HG02571 (cell line): ENCODE data around the gene LRP5.
"Not testable (repeated sequence)": the region's sequence is repeated elsewhere in the genome, so short reads cannot be mapped to it uniquely, and the experiment has no call there.

Experiments
- ATAC-seq: cut with Tn5 transposase; IDR thresholded peaks from one replicate; pipeline ENCODE4 v1.9.1; 2021; ENCODE audit warnings: mild to moderate bottlenecking, moderate library complexity; ENCODE audit not compliant: unreplicated experiment

The LRP5 gene

GRCh38 chr11:68459886-68460740 lies 147.7 kb downstream of the LRP5 start:
- peak; percentile 79 for ATAC-seq

- ATAC-seq: peak; percentile 32
These were observed 148.6 kb downstream of the LRP5 start, which contains the start of gene PPP6R3 for GRCh38 chr11:68460741-68461574. Gene PPP6R3, plus strand, starts transcription at chr11:68460752. Its CDS starts 76,913 bp downstream, at chr11:68537665.

GRCh38 chr11:68461575-68461917 lies 149.2 kb downstream of the LRP5 start:
- no peak for ATAC-seq

GRCh38 chr11:68463714-68464113 lies 151.3 kb downstream of the LRP5 start:
- ATAC-seq: no peak

- ATAC-seq: no peak
These were observed 154.9 kb downstream of the LRP5 start for GRCh38 chr11:68467201-68467834.

GRCh38 chr11:68468217-68468828 lies 155.9 kb downstream of the LRP5 start:
- ATAC-seq: no peak

GRCh38 chr11:68469122-68469521 lies 156.7 kb downstream of the LRP5 start:
- no peak for ATAC-seq

- no peak for ATAC-seq
These were observed 157.3 kb downstream of the LRP5 start for GRCh38 chr11:68469642-68470041.

GRCh38 chr11:68470304-68470811 lies 158.0 kb downstream of the LRP5 start:
- ATAC-seq: no peak

GRCh38 chr11:68471360-68472340 lies 159.3 kb downstream of the LRP5 start:
- ATAC-seq: no peak

GRCh38 chr11:68472778-68473177 lies 160.4 kb downstream of the LRP5 start:
- no peak for ATAC-seq

GRCh38 chr11:68473693-68474092 lies 161.3 kb downstream of the LRP5 start:
- no peak for ATAC-seq

- not testable (repeated sequence) for ATAC-seq
These were observed 163.2 kb downstream of the LRP5 start for GRCh38 chr11:68475626-68476025.

GRCh38 chr11:68479390-68479789 lies 167.0 kb downstream of the LRP5 start:
- no peak for ATAC-seq

- no peak for ATAC-seq
These were observed 167.8 kb downstream of the LRP5 start for GRCh38 chr11:68480193-68480592.

GRCh38 chr11:68480852-68481510 lies 168.6 kb downstream of the LRP5 start:
- no peak for ATAC-seq

GRCh38 chr11:68481579-68482240 lies 169.3 kb downstream of the LRP5 start:
- no peak for ATAC-seq

GRCh38 chr11:68488623-68489022 lies 176.2 kb downstream of the LRP5 start:
- ATAC-seq: no peak
